Measurements from ENCODE around the gene SPTBN4.
"Not testable (repeated sequence)": the region's sequence is repeated elsewhere in the genome, so short reads cannot be mapped to it uniquely, and the experiment has no call there.

The SPTBN4 gene

DNA sequence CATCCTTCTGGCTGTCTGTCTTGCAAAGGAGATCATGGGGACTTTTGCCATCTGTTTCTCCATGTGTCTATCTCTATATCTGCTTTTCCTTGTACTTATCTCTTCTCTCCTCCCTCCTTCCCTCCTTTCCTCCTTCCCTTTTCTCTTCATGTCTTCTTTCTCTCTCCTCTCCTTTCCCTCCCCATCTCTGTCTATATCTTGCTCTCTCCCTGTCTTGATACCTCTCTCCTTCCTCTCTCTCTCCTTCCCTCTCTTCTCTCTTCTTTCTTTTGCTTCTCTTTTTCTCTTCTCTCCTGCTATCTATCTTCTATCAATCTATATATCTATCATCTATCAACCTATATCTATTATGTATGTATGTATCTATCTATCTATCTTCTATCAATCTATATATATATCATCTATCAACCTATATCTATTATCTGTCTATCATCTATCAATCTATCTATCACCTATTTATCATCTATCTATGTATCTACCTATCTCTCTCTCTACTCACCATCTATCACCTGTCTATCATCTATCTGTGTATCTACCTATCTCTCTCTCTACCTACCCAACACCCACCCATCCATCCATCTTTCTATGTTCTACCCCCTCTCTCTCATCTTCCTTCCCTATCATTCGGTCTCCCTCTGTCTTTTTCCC, 27.5 kb downstream of the SPTBN4 start:
- H3K18ac ChIP-seq (ENCODE audit: low read depth in 1 of 2, low read length in 2 of 2): no peak overlapping the region
- no peak overlapping the region for H4K91ac ChIP-seq (ENCODE audit: low read length)
- H3K4me2 ChIP-seq (ENCODE audit: low read length, poor library complexity, severe bottlenecking): no peak overlapping the region
- H2BK5ac ChIP-seq (ENCODE audit: low read depth, low read length, poor library complexity, severe bottlenecking): no peak overlapping the region
- no peaks in the 10 kb centered on the region for H3K79me1 ChIP-seq (replicated peaks; ENCODE audit: low read length, poor library complexity, severe bottlenecking)
- no peak overlapping the region for H2BK15ac ChIP-seq (ENCODE audit: low read depth, poor library complexity, severe bottlenecking)
- H3K14ac ChIP-seq (ENCODE audit: low read length in 2 of 2): no peak overlapping the region
- no peaks in the 10 kb centered on the region for H3K36me3 ChIP-seq (ENCODE audit: control insufficient read depth in 1 of 2, insufficient read depth in 2 of 2, low read depth in 1 of 2, low read length in 2 of 2)
- 65% methylated on average over 1 of the region's 1 CpG for WGBS
- H3K9ac ChIP-seq (ENCODE audit: low read length): no peak overlapping the region
- no peak overlapping the region for H2AK5ac ChIP-seq (ENCODE audit: low read length, severe bottlenecking)
- no peak overlapping the region for H2BK120ac ChIP-seq (ENCODE audit: low read depth, low read length)
- H3K23ac ChIP-seq (ENCODE audit: low read length in 2 of 2): no peak overlapping the region
- H3K9me3 ChIP-seq (ENCODE audit: control insufficient read depth, low read length): no peaks in the 10 kb centered on the region
- no peaks in the 10 kb centered on the region for H3K4me1 ChIP-seq (ENCODE audit: control insufficient read depth, insufficient read depth, low read depth, low read length)
- no peak overlapping the region for H3K4me3 ChIP-seq (ENCODE audit: insufficient read depth in 1 of 2, low read depth in 1 of 2, low read length in 2 of 2)
- H2BK12ac ChIP-seq (ENCODE audit: low read length in 2 of 2): no peak overlapping the region
- H3K27me3 ChIP-seq (ENCODE audit: control insufficient read depth in 1 of 2, insufficient read depth in 1 of 2, low read length in 2 of 2): peaks cover 23 to 24% of the 10 kb centered on the region in 2 experiments
- no peak overlapping the region for H3K27ac ChIP-seq (ENCODE audit: low read length, poor library complexity, severe bottlenecking)
- H3K4ac ChIP-seq (ENCODE audit: low read depth in 1 of 2, low read length in 2 of 2): no peak overlapping the region
- no peak overlapping the region for H4K8ac ChIP-seq (ENCODE audit: low read length)
- no peak overlapping the region for H2AFZ ChIP-seq (ENCODE audit: low read depth, low read length)
- DNase-seq: no peak

DNA sequence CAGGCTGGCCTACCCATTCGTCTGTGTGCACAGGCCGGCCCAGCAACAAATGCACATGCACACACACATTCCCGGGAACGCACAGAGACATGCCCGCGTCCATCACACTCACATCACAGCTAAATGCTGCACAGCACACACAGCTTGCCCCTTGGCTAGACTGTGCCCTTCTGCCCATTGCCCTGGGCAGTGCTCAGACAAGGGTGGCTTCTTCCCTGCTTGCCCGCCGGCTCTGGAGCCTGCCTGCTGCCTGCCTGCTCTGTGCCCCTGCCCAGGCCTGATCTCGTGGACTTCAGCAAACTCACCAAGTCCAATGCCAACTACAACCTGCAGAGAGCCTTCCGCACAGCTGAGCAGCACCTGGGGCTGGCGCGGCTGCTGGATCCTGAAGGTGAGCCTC, 30.4 kb downstream of the SPTBN4 start:
- Histone ChIP-seq H3K27ac (ENCODE audit: low read length, poor library complexity, severe bottlenecking) (no peak overlapping the region), H3K9me3 (ENCODE audit: control insufficient read depth, low read length) (no peaks in the 10 kb centered on the region), H3K4ac (ENCODE audit: low read depth in 1 of 2, low read length in 2 of 2) (no peak overlapping the region), H3K27me3 (ENCODE audit: control insufficient read depth in 1 of 2, insufficient read depth in 1 of 2, low read length in 2 of 2) (peaks cover 21 to 26% of the 10 kb centered on the region in 2 experiments), H2BK15ac (ENCODE audit: low read depth, poor library complexity, severe bottlenecking) (no peak overlapping the region), H2BK5ac (ENCODE audit: low read depth, low read length, poor library complexity, severe bottlenecking) (no peak overlapping the region), H4K91ac (ENCODE audit: low read length) (no peak overlapping the region), H3K4me1 (ENCODE audit: control insufficient read depth, insufficient read depth, low read depth, low read length) (no peaks in the 10 kb centered on the region), H2AK5ac (ENCODE audit: low read length, severe bottlenecking) (no peak overlapping the region), H2AFZ (ENCODE audit: low read depth, low read length) (no peak overlapping the region), H2BK12ac (ENCODE audit: low read length in 2 of 2) (no peak overlapping the region), H3K4me2 (ENCODE audit: low read length, poor library complexity, severe bottlenecking) (no peak overlapping the region), H3K4me3 (ENCODE audit: insufficient read depth in 1 of 2, low read depth in 1 of 2, low read length in 2 of 2) (no peak overlapping the region), H3K23ac (ENCODE audit: low read length in 2 of 2) (no peak overlapping the region), H4K8ac (ENCODE audit: low read length) (peak overlapping the region; percentile 19), H2BK120ac (ENCODE audit: low read depth, low read length) (no peak overlapping the region), H3K14ac (ENCODE audit: low read length in 2 of 2) (no peak overlapping the region), H3K9ac (ENCODE audit: low read length) (no peak overlapping the region), H3K79me1 (replicated peaks; ENCODE audit: low read length, poor library complexity, severe bottlenecking) (no peaks in the 10 kb centered on the region), H3K18ac (ENCODE audit: low read depth in 1 of 2, low read length in 2 of 2) (no peak overlapping the region), H3K36me3 (ENCODE audit: control insufficient read depth in 1 of 2, insufficient read depth in 2 of 2, low read depth in 1 of 2, low read length in 2 of 2) (no peaks in the 10 kb centered on the region)
- no peak for DNase-seq
- WGBS: 86% methylated on average over 12 of the region's 12 CpGs

DNA sequence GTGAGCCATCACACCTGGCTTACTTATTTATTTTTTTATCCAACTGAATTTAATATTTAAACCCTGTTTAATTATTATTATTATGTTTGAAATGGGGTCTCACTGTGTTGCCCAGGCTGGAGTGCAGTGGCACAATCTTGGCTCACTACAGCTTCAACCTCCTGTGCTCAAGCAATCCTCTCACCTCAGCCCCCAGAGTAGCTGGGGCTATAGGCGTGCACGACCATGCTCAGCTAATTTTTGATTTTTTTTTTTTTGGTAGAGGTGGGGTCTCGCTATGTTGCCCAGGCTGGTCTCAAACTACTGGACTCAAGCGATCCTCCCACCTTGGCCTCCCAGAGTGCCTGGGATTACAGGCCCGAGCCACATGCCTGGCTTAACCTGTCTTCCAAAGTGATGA, 32.5 kb downstream of the SPTBN4 start:
- Histone ChIP-seq H2BK5ac (ENCODE audit: low read depth, low read length, poor library complexity, severe bottlenecking) (no peak overlapping the region), H3K14ac (ENCODE audit: low read length in 2 of 2) (no peak overlapping the region), H3K4me3 (ENCODE audit: insufficient read depth in 1 of 2, low read depth in 1 of 2, low read length in 2 of 2) (no peak overlapping the region), H3K23ac (ENCODE audit: low read length in 2 of 2) (no peak overlapping the region), H3K4me1 (ENCODE audit: control insufficient read depth, insufficient read depth, low read depth, low read length) (no peaks in the 10 kb centered on the region), H2BK15ac (ENCODE audit: low read depth, poor library complexity, severe bottlenecking) (no peak overlapping the region), H2BK120ac (ENCODE audit: low read depth, low read length) (no peak overlapping the region), H3K36me3 (ENCODE audit: control insufficient read depth in 1 of 2, insufficient read depth in 2 of 2, low read depth in 1 of 2, low read length in 2 of 2) (no peaks in the 10 kb centered on the region), H4K8ac (ENCODE audit: low read length) (no peak overlapping the region), H3K79me1 (replicated peaks; ENCODE audit: low read length, poor library complexity, severe bottlenecking) (no peaks in the 10 kb centered on the region), H2BK12ac (ENCODE audit: low read length in 2 of 2) (no peak overlapping the region), H3K9me3 (ENCODE audit: control insufficient read depth, low read length) (no peaks in the 10 kb centered on the region), H3K9ac (ENCODE audit: low read length) (no peak overlapping the region), H4K91ac (ENCODE audit: low read length) (no peak overlapping the region), H2AK5ac (ENCODE audit: low read length, severe bottlenecking) (no peak overlapping the region), H3K27me3 (ENCODE audit: control insufficient read depth in 1 of 2, insufficient read depth in 1 of 2, low read length in 2 of 2) (peaks cover 20 to 24% of the 10 kb centered on the region in 2 experiments), H3K4ac (ENCODE audit: low read depth in 1 of 2, low read length in 2 of 2) (no peak overlapping the region), H3K18ac (ENCODE audit: low read depth in 1 of 2, low read length in 2 of 2) (no peak overlapping the region), H3K27ac (ENCODE audit: low read length, poor library complexity, severe bottlenecking) (no peak overlapping the region), H3K4me2 (ENCODE audit: low read length, poor library complexity, severe bottlenecking) (no peak overlapping the region), H2AFZ (ENCODE audit: low read depth, low read length) (no peak overlapping the region)
- no peak for DNase-seq
- WGBS: 86% methylated on average over 5 of the region's 5 CpGs

DNA sequence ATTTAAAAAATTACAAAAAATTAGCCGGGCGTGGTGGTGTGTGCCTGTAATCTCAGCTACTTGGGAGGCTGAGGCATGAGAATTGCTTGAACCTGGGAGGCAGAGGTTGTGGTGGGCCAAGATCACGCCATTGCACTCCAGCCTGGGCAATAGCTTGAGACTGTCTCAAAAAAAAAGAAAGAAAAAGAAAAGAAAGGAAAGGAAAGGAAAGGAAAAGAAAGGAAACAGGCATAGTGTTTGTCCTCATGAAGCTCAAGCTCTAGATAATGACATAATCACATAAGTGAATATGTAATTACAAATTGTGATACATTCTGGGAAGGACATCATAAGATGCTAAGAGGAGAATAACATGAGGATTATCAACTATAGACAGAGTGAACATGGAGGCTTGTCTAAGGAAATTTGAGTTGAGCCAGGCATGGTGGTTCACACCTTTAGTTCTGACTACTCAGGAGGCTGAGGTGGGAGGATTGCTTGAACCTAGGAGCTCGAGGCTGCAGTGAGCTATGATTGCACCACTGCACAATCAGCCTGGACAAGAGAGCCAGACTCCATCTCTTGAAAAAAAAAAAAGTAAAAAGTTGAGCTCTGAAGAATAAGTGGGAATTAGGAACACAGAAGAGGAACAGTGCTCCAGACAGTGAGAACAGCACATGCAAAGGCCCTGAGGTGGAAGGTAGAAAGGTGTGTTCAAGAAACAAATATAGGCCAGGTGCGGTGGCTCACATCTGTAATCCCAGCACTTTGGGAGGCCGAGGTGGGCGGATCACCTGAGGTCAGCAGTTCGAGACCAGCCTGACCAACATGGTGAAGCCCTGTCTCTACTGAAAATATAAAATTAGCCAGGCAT, 34.1 kb downstream of the SPTBN4 start:
- not testable (repeated sequence) for H3K79me1 ChIP-seq (replicated peaks; ENCODE audit: low read length, poor library complexity, severe bottlenecking); H2BK15ac ChIP-seq (ENCODE audit: low read depth, poor library complexity, severe bottlenecking); H3K18ac ChIP-seq (ENCODE audit: low read depth in 1 of 2, low read length in 2 of 2); H4K91ac ChIP-seq (ENCODE audit: low read length); H2BK120ac ChIP-seq (ENCODE audit: low read depth, low read length); H3K4me3 ChIP-seq (ENCODE audit: insufficient read depth in 1 of 2, low read depth in 1 of 2, low read length in 2 of 2); H3K36me3 ChIP-seq (ENCODE audit: control insufficient read depth in 1 of 2, insufficient read depth in 2 of 2, low read depth in 1 of 2, low read length in 2 of 2); H3K4ac ChIP-seq (ENCODE audit: low read depth in 1 of 2, low read length in 2 of 2); H3K4me1 ChIP-seq (ENCODE audit: control insufficient read depth, insufficient read depth, low read depth, low read length); H2BK5ac ChIP-seq (ENCODE audit: low read depth, low read length, poor library complexity, severe bottlenecking); DNase-seq; H4K8ac ChIP-seq (ENCODE audit: low read length); H2BK12ac ChIP-seq (ENCODE audit: low read length in 2 of 2); H3K4me2 ChIP-seq (ENCODE audit: low read length, poor library complexity, severe bottlenecking); H3K27ac ChIP-seq (ENCODE audit: low read length, poor library complexity, severe bottlenecking); H3K9ac ChIP-seq (ENCODE audit: low read length); H3K9me3 ChIP-seq (ENCODE audit: control insufficient read depth, low read length); H3K14ac ChIP-seq (ENCODE audit: low read length in 2 of 2); H2AK5ac ChIP-seq (ENCODE audit: low read length, severe bottlenecking); H3K23ac ChIP-seq (ENCODE audit: low read length in 2 of 2); H2AFZ ChIP-seq (ENCODE audit: low read depth, low read length)
- H3K27me3 ChIP-seq (ENCODE audit: control insufficient read depth in 1 of 2, insufficient read depth in 1 of 2, low read length in 2 of 2): peaks cover 17 to 21% of the 10 kb centered on the region in 2 experiments
- 77% methylated on average over 8 of the region's 8 CpGs for WGBS
